ENCODE data around the gene EI24. TPM values are rescaled to one million over a fixed set of nuclear protein-coding genes. Genes with fewer than 3 reads are reported as not detected.

The EI24 gene
- total and polyA plus RNA-seq, 2 of the 8 experiments (the other 6 are each of a cell fraction or from before 2014, with no cell fraction given): 135 to 264 TPM

- Histone ChIP-seq H3K27me3 (replicated peaks in 1 of 4; ENCODE audit: control insufficient read depth in 3 of 4, extremely low read depth in 1 of 4, insufficient read depth in 3 of 4, low read length in 3 of 4) (no peaks in the 10 kb centered on the region), H2AFZ (ENCODE audit: low read length) (peak within 1 kb of the TSS; percentile 89), H3K23ac (ENCODE audit: insufficient read length) (no peak within 1 kb of the TSS), H3K4ac (replicated peaks; ENCODE audit: insufficient read length, low read depth, low read length) (peak within 1 kb of the TSS; percentile 2), H2BK12ac (ENCODE audit: low read depth, low read length) (0 out of 2 replicates have a peak within 1 kb of the TSS, but pooled peaks have one; percentile 14), H3K79me2 (ENCODE audit: control insufficient read depth in 1 of 2, insufficient read depth in 2 of 2, low read length in 2 of 2) (peaks cover 9 to 41% of the 10 kb centered on the region in 2 experiments; a peak in 3 of 4 replicates), H4K91ac (replicated peaks; ENCODE audit: insufficient read length, low read length) (peak within 1 kb of the TSS; percentile 36), H4K5ac (ENCODE audit: insufficient read length, low read depth, low read length) (peak within 1 kb of the TSS; percentile 53), H3K9me3 (ENCODE audit: insufficient read depth in 2 of 2, low read depth in 1 of 2, low read length in 1 of 2) (no peaks in the 10 kb centered on the region), H3K56ac (replicated peaks; ENCODE audit: insufficient read length, low read depth, low read length) (peak within 1 kb of the TSS; percentile 50), H2BK120ac (replicated peaks; ENCODE audit: low read depth, low read length) (no peak within 1 kb of the TSS), H3K27ac (ENCODE audit: low read depth, low read length) (peak within 1 kb of the TSS; percentile 70), H4K20me1 (replicated peaks in 1 of 2; ENCODE audit: control insufficient read depth in 1 of 2, insufficient read depth in 2 of 2, low read length in 2 of 2) (no peaks in the 10 kb centered on the region), H3K23me2 (ENCODE audit: low read depth, low read length) (peaks cover 11% of the 10 kb centered on the region), H2AK5ac (ENCODE audit: low read depth, low read length) (no peak within 1 kb of the TSS), H3K14ac (ENCODE audit: insufficient read length) (no peak within 1 kb of the TSS), H3K18ac (ENCODE audit: extremely low read depth, low read length) (peak within 1 kb of the TSS; percentile 91), H2BK15ac (ENCODE audit: low read length) (no peak within 1 kb of the TSS; the same call in 1 of the 2 replicates), H3K79me1 (ENCODE audit: low read depth, low read length) (no peaks in the 10 kb centered on the region; the same call in 1 of the 2 replicates), H2BK20ac (ENCODE audit: low read length) (no peak within 1 kb of the TSS), H3K9ac (replicated peaks in 1 of 4; ENCODE audit: extremely low read depth in 1 of 4, low read depth in 3 of 4, low read length in 3 of 4) (peak within 1 kb of the TSS; percentile 77 to 91 (median 85)), H3K4me3 (ENCODE audit: extremely low read depth in 1 of 4, insufficient read depth in 2 of 4, low read depth in 3 of 4, low read length in 4 of 4) (peak within 1 kb of the TSS; percentile 84 to 93 (median 88)), H3K4me2 (ENCODE audit: insufficient read depth in 1 of 2, low read depth in 2 of 2, low read length in 2 of 2) (peak within 1 kb of the TSS; percentile 92 to 95), H3K36me3 (ENCODE audit: control insufficient read depth in 2 of 4, insufficient read depth in 4 of 4, low read length in 3 of 4) (peaks cover 2 to 10% (median 7%) of the 10 kb centered on the region in 4 experiments; a peak in 6 of 8 replicates), H2BK5ac (ENCODE audit: low read depth, low read length) (peak within 1 kb of the TSS; percentile 86), H3K4me1 (replicated peaks in 1 of 4; ENCODE audit: control insufficient read depth in 3 of 4, insufficient read depth in 4 of 4, low read length in 3 of 4) (peaks cover 0 to 2% (median 0%) of the 10 kb centered on the region in 4 experiments; a peak in 2 of 7 replicates), H4K8ac (ENCODE audit: extremely low read depth, insufficient read depth, low read length) (peak within 1 kb of the TSS; percentile 84; the same call in 1 of the 2 replicates)
- peak; percentile 91 for FAIRE-seq
- ChIA-PET CTCF (ENCODE audit: partially characterized antibody) (interaction anchor here (1.0 to 1.1 kb wide), 2 partner anchors 22 to 140 kb away, joined by 3 read pairs; no protein-coding TSS in a partner anchor), POLR2A (ENCODE audit: partially characterized antibody) (interaction anchor here (0.6 to 4.3 kb wide), 16 partner anchors 10 to 619 kb away, joined by 3 to 49 read pairs (median 3); partner anchors contain the start of genes CHEK1, EI24, FAM118B and FEZ1)
- 2% methylated on average over 52 of the region's 55 CpGs; no CpG with 5 or more reads in 1 of the 2 experiments for WGBS, 2 experiments (ENCODE audit: extremely low coverage in 1 of 2, insufficient coverage in 1 of 2, insufficient read length in 1 of 2, insufficient replicate concordance in 2 of 2, low coverage in 1 of 2, low lambda C conversion rate in 2 of 2, missing lambda C conversion rate in 1 of 2)
- DNase-seq (ENCODE audit: low read depth in 1 of 2, low spot score in 2 of 2): peak; percentile 97 to 98
- TF ChIP-seq SP4 (IDR thresholded peaks at IDR 0.05; ENCODE audit: low read length): no peak
- TF ChIP-seq KDM4A (IDR thresholded peaks at IDR 0.05; ENCODE audit: low read depth, low read length, severe bottlenecking): peak; percentile 74
- TF ChIP-seq ATF2 (IDR thresholded peaks at IDR 0.05; ENCODE audit: low read length): 0 out of 2 replicates have a peak, but pooled peaks have one; percentile 48
- peak; percentile 29; the same call in 1 of the 2 replicates for TF ChIP-seq RBBP5 (IDR thresholded peaks at IDR 0.05; ENCODE audit: borderline replicate concordance, low read depth, low read length)
- peak; percentile 96 for TF ChIP-seq SP2 (IDR thresholded peaks at IDR 0.05; ENCODE audit: low read length)
- TF ChIP-seq HDAC2 (IDR thresholded peaks at IDR 0.05; ENCODE audit: borderline replicate concordance in 1 of 2, low read depth in 2 of 2, low read length in 2 of 2): peak; percentile 75 to 85; a peak in 2 of 4 replicates
- TF ChIP-seq, protein P1, sequence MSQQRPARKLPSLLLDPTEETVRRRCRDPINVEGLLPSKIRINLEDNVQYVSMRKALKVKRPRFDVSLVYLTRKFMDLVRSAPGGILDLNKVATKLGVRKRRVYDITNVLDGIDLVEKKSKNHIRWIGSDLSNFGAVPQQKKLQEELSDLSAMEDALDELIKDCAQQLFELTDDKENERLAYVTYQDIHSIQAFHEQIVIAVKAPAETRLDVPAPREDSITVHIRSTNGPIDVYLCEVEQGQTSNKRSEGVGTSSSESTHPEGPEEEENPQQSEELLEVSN (IDR thresholded peaks at IDR 0.05): peak; percentile 61
These were observed 23.2 kb downstream of the EI24 start, which contains the start of gene STT3A for GRCh38 chr11:125592305-125593113. TSS of gene STT3A (plus strand) at chr11:125592852. CDS start at chr11:125595916, 3,064 bp downstream.

Data from H1 (cell line).